ENCODE data around the gene MCM8. TPM values are rescaled to one million over a fixed set of nuclear protein-coding genes. Genes with fewer than 3 reads are reported as not detected.
"Not testable (repeated sequence)": the region's sequence is repeated elsewhere in the genome, so short reads cannot be mapped to it uniquely, and the experiment has no call there.

Gene MCM8
- polyA plus RNA-seq, 3 donors, result 12.8 to 18.8 (median 17.3) TPM

DNA sequence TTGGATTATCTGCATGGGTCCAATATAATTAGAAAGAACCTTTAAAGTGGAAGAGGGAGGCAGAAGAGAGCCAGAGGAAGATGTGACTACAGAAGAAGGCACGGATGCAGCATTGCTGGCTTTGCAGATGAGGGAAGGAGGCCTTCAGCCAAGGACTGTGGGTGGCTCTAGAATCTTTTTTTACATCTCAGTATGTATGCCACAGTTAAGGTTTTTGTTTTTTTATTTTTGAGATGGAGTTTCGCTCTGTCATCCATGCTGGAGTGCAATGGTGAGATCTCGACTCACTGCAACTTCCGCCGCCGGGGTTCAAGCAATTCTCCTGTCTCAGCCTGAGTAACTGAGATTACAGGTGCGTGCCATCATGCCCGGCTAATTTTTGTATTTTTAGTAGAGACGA lies 49.3 kb downstream of the MCM8 start:
- DNase-seq, result no peak

DNA sequence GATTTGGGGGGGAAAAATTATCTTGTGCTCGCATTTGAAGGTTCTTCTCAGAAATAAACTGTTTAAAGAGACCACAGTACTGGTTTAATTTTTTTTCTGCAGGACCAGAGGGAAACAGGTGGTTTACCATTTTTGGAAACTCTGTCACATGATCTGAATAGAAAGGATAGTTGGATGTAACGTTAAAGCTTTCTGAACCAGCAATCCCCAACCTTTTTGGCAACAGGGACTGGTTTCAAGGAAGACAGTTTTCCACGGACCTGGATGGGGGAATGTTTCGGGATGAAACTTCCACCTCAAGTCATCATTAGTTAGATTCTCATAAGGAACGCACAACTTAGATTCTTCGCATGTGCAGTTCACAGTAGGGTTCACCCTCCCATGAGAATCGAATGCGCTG lies 50.4 kb downstream of the MCM8 start:
- DNase-seq, result no peak

DNA sequence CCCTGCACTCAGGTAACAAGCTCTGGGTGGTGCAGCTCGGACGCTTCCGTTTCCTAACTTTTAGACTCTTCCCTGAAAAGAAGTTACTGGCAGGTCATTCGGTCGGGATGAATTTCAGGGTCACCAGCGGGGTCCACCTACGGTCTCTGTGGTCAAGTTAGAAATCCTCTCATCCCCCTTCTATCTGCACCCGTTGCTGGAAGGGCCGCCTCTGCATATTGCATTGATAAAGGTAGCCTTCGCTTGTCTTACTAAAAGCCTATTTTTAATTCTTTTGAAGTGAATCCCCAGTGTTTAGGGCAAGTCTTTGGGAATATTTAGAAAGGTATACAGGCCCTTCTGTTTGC lies 56.1 kb downstream of the MCM8 start:
- no peak for DNase-seq

DNA sequence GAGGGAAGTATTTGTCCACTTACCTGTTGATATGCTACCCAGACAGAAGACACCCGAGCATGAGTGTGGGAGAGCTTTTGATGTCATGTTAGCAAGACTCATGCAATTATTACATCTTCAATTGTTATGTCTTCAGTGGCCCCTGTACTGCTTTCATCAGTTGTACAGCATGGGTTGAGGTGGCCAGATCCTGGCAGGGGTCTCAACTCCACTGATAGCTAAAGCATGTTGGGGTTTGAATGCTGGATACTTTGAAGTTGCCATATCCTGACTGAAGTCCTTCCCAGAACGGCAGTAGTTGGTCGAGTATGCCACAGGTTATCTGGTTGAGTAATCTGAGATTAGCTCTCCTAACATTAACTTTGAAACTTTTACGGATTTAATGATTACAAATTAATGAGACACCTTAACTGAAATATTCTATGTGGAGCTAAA lies 56.7 kb downstream of the MCM8 start:
- no peak for DNase-seq

DNA sequence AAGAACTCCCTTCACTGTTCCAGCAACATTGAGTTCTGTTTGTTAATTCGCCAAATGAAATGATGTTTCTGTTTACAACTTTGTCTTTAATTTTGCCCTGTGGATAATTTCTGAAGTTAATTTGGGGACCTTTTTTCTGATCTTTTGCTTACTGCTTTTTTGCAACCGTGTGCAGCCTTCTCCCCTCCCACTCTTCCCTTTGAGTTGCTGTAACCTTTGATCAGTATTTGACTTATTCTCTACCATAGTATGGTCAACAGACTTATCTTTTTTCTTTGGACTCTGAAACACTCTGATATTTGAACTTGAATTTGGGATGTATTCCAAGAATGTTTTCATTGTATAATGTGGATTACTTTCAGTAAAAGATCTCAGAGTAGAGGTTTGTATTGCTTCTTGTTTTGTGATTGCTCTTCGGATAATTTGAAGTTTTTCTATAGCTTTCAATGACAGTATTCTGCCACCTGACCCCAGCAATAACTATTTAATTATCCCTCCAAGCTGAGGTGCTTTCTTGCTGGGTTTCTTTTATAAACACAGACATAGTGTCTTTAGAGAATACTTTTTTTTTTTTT lies 57.2 kb downstream of the MCM8 start:
- DNase-seq, result no peak

DNA sequence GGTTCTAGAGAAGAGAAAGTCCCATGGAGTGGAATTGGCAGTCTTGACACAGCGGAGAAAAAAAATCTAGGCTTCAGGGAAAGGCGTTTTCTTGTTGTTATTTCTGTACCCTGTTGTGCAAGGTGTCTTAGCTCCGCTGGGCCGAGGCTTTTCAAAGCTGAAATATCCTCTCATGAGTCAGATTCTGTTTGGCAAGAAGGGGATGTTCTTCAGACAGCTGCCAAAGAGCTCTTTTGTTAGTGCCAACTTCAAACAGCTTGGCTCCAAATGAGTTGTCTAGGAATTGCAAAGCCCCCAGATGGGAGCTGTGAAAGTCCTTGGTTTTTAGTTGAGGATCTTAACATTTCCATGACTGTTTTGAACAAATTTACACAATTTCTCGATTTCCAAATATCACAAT lies 57.8 kb downstream of the MCM8 start:
- DNase-seq, result no peak

DNA sequence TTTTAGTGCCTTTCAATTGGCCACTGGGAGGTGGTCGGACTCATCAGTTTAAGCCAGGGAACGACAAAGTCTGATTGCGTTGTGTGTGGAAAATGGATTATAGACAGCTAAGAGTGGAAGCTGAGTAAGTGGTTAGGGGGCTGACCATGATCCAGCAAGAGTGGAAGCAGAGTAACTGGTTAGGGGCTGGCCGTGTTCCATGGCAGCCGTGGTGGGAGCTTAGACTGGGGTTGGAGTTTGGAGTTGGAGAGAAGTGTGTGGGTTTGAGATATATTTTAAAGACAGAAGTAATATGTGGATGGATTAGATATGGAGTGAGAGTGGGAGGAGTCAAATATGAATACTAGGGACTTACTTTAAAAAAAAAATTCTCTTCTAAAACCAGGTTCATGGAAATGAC lies 61.7 kb downstream of the MCM8 start:
- no peak for DNase-seq

DNA sequence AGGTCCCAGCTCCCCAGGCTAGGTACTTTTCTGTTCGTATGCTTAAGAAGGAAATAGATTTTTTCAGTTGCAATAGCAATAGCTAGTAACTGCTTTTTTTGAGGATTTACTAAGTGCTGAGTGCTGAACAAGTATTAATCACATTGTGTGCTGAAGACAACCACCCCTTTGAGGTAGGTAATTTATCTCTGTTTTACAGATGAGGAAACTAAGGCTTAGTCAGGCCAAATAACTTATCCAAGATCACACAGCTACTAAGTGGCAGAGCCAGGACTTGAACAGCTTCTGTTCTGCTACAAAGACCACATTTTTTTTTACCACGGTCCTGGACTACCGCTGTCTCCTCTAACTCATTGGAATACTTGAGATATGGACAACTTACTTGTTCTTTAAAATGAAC lies 63.6 kb downstream of the MCM8 start:
- no peak for DNase-seq

DNA sequence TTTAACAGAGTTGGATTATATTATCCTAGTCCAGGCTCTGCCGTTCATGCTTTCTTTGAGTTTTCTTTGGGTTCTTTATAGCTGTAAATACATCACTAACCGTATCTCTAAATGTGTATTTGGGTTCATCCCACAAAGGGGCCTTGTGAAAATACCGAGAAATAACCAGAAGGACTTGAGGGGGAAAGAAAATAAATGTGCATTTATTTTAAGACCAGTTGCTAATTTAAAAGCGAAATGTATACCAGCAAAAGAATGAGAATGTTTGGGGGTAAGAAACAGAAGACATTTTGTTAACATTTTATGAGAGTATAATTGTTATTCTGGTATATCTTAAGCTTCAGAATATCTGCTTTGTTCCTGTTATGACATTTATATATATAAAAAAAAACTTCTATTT lies 64.5 kb downstream of the MCM8 start:
- DNase-seq, result no peak

DNA sequence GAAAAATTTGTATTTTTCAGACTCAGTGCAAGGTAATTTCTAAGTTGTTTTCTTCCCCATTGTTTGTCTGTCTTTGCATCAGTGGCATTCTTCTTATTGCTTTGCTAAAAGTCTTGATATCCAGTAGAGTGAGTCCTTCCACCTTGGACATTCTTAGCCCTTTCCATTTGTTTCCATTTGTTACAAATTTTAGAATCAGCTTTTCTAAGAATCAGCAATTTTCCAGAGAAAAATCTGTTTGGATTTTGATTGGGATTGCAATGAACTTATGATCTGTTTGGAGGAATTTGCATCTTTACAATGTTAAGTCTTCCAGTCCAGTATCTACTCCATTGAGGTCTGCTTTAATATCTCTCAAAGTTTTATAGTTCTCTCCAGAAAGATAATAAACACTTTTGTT lies 67.0 kb downstream of the MCM8 start:
- DNase-seq, result no peak

DNA sequence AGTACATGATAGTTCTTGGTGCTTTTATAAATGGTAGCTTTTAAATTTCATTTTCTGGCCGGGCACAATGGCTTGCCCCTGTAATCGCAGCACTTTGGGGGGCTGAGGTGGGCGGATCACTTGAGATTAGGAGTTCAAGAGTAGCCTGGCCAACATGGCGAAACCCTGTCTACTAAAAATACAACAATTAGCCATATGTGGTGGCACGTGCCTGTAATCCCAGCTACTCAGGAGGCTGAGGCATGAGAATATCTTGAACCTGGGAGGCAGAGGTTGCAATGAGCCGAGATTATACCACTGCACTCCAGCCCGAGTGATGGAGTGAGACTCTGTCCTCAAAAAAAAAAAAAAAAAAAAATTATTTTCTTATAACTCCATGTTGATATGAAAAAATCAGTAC lies 67.4 kb downstream of the MCM8 start:
- DNase-seq, result no peak

DNA sequence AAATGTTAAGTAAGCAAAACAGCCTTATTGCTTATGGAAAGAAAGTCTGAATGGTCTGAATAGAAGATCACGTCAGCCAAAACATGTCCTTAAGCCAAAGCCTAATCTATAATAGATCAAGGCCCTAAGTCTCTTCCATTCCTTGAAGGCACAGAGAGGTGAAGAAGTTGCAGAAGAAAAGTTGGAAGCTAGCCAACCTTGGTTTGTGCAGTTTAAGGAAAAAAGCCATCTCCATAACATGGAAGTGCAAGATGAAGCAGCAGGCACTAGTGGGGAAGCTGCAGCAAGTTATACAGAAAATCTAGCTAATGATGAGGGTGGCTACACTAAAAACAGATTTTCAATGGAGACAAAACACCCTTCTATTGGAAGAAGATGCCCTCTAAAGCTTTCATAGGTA lies 74.3 kb downstream of the MCM8 start:
- no peak for DNase-seq

DNA sequence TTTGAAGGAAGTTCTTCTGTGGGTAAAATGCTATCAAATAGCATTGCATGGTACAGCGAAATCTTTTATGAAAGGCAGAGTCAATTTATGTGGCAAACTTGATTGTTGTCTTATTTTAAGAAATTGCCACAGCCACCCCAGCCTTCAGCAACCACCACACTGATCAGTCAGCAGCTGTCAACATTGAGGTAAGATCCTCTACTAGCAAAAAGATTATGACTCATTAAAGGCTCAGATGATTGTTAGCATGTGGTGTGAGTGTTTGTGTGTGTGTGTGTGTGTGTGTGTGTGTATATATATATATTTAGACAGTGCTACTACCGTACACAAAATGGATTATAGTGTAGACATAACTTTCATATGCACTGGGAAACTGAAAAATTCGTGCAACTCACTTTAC lies 75.6 kb downstream of the MCM8 start:
- DNase-seq, result no peak

DNA sequence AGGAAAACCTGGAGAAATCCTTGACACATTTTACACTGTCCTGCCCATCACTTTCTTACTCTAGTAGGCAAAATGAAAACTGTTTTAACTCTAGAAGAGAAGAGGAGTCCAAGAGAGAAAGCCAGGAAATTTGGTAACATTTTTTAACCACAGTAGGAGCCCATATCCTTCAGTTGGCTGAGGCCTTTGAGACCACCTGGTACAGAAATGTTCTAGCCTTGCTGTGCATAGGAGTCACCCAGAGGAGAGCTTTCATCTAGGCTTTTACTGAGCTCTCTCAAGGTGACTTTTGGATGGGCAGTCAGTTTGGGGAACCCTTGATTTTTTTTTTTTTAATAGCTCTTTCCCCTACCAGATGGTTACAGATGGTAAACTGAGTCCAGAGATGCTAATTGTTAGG lies 78.4 kb downstream of the MCM8 start:
- DNase-seq, result no peak

DNA sequence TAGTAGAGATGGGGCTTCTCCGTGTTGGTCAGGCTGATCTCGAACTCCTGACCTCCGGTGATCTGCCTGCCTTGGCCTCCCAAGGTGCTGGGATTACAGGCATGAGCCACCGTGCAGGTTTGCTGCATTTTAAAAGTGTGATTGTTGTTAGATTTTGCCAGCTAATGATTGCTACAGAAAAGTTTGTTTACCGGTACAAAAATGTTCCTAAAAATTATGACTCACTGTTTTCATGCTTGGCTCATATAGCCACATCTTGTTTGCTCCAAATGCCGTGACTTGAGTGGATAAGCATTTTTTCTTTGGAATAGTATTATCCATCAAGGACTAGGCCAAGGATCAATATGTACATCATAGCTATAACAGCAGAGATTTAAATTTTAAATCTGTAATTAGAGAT lies 79.1 kb downstream of the MCM8 start:
- no peak for DNase-seq

DNA sequence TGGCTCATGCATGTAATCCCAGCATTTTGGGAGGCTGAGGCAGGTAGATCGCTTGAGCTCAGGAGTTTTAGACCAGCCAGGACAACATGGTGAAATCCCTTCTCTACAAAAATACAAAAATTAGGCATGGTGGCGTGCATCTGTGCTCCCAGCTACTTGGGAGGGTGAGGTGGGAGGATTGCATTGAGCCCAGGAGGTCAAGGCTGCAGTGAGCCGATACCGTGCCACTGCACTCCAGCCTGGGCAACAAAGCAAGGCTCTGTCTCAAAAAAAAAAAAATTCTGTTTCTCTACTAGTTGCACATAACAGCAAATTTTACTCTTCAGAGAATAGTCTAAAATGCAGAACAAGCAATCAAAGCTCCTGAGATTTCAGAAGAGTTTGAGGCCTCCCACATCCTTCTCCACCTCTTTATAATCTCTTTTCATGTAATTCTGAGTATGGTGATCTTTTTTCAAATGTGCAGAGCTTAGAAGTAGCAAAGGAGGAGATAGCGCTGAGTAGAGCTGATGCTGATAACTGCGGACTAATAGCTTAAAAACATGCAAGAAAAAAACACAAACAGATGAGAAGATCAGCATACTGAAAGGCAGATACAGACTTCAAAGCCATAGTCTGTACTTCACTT lies 80.1 kb downstream of the MCM8 start:
- no peak for DNase-seq

DNA sequence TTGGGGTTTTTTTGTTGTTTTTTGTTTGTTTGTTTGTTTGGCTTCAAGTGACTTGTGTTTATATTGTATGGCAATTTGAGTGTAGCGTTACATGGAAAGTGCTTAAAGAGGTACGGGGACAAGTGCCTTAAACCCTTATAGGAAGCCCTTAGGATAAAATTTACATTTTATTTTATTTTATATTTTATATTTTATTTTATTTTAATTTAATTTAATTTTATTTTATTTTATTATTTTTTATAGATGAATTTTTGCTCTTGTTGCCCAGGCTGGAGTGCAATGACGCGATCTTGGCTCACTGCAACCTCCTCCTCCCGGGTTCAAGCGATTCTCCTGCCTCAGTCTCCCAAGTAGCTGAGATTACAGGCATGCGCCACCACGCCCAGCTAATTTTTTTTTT lies 82.5 kb downstream of the MCM8 start:
- DNase-seq, result not testable (repeated sequence)

DNA sequence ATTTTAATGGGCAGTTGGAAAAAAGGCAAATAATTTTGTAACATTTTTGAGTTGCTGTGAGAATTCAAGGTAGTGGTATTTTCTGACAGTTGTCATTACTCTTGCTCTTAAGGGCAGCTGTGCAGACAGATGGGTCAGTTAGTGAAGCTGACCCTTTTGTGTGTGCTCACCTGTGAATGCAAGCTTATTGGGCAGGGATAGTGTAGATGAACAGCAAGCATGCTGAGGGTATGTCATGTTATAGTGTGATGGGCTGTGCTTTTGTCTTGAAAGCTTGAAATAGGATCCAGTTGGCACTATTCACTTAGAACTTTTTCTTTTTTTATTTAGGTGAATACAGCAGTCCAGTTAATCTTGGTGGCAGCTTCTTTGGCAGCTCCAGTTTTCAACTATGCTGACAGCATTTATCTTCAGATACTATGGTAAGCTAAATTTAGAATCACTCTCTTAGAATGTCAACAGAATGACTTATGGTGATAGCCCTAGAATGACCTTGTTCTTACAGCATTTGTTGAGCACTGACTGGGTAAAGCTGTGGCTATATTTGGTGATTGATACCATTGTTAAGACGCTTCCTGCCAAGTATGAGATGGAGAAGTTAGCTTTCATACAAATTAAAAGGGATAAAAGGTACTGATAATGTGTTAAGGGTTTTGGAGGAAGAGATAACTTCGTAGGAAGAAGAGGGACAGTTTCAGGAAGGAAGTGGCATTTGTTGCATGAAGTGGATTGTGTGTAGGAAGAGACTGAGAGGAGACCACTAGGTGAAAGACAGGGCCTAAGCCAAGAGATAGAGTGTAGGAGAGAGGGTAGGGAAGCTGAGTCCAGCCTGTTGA lies 83.9 kb downstream of the MCM8 start:
- DNase-seq, result no peak

DNA sequence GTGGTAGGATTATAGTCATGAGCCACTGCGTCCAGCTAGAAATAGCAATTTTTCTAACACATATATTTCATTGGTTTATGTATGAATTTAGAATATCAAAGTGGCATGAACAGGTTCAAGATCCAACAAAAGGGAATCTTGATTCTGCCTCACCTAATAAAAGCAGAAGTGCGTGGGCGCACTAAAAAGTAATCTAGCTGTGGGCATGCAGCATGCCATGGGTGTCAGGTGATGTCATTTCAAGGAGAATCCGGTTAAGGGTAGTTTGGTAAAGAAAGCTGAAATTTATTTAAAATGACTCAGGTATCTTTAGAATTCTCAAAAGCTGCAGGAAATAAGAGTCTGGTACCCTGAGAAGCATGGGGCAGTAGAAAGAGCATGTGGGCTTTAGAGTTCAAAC lies 85.8 kb downstream of the MCM8 start:
- no peak for DNase-seq

DNA sequence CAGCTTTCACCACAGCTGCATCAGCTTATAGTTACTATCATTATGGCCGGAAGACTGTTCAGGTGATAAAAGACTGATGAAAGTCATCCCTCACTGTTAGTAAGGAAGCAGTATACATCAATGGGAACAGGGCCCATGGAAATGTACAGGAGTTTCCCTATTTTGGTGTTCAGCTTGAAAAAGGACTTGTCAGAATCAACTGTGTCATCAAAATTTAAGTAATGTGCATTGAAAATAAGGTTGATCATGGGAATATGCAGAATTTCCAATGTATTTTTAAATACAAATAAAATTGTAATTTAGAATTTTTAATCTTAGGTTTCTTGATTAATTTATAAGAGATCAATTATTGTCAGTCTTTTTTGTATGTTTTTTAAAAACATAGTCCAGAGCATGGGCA lies 86.6 kb downstream of the MCM8 start:
- DNase-seq, result no peak

DNA sequence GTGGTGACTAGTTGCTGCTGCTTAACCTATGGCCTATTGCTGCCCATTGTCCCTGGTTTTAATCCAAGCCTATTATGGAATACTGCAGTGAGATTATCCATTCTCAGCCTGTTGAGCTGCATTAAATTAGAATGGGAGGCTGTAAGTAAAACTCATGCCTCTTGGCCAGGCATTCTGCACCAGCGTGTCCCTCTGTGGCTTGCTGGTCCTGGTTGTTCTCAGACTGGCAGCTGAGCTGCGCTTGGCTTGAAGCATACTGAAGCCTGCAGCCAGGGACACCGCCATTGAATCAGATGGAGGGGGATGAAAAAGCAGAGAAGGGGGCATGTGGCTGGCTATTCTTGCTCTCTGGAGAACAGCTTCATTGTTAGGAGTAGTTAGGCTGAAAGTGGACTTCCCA lies 87.8 kb downstream of the MCM8 start:
- no peak for DNase-seq

DNA sequence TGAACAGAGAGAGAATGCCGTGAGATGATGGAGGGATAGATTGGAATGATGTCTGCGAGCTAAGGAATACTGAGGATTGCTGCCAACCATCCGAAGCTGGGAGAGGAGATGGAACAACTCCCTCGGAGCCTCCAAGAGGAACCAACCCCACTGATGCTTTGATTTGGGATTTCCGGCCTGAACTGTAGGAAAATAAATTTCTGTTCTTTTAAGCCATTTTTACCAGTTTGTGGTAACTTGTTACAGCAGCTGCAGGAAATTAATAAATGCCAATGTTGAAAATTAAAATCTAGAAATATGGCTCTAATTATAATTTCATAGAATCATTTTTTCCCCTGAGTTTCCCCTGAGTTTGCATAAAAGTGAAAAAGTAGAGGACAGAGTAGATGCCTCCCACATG lies 89.3 kb downstream of the MCM8 start:
- no peak for DNase-seq

DNA sequence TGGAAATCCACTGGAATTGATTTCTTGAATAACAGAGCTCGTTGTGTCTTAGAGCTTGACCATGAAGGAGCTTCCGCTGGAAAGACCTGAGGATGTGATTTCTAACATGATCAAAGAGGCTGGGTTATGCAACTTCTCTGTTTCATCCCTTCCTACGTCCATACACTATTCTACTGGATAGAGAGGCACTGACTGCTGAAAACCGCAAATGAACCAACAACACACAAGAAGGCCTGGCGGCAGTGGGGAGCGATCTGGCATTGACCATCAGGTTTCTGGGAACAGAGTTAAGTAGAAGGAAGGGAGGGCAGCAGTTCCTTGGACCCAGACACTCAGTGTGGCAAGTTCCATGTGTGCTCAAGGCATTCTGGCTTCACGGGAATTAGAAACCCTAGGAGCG lies 90.1 kb downstream of the MCM8 start:
- no peak for DNase-seq

Measured in renal pelvis (tissue), 4 donors.